Spleen (tissue), 13 donors: Measurements from ENCODE around the gene CATSPERD. TPM values are rescaled to one million over a fixed set of nuclear protein-coding genes. Genes with fewer than 3 reads are reported as not detected.
A peak's percentile ranks its signal among the peaks of the same experiment; 100 is the strongest.

Source experiments
- DNase-seq: peaks from one replicate; pipeline ENCODE4 v3.0.0-alpha.2; 2020
- H3K27ac ChIP-seq, 8 donors: fragments of 200-600 bp; sonication (generic) in 7 of 8; 1 replicate in 4 of 8; 2 replicates in 4 of 8; pipeline versions ENCODE4 v1.5.0 to v1.8.0; 2016 to 2021; ENCODE audit warnings: inconsistent platforms in 4 of 8, mild to moderate bottlenecking in 4 of 8, moderate library complexity in 1 of 8
- H3K27me3 ChIP-seq, 7 donors: fragments of 200-600 bp; sonication (generic) in 6 of 7; replicated peaks in 1 of 7; 1 replicate in 4 of 7; 2 replicates in 3 of 7; pipeline versions ENCODE4 v1.5.0 to v1.8.0; 2016 to 2021; ENCODE audit warnings: inconsistent platforms in 3 of 7, mild to moderate bottlenecking in 1 of 7
- H3K36me3 ChIP-seq, 6 donors: fragments of 200-600 bp; sonication (generic) in 5 of 6; 1 replicate in 4 of 6; 2 replicates in 2 of 6; pipeline versions ENCODE4 v1.5.0 to v1.8.0; 2016 to 2021; ENCODE audit warnings: inconsistent platforms in 2 of 6
- H3K4me1 ChIP-seq, 6 donors: fragments of 200-600 bp; sonication (generic) in 5 of 6; 1 replicate in 3 of 6; 2 replicates in 3 of 6; pipeline versions ENCODE4 v1.5.0 to v1.8.0; 2016 to 2021; ENCODE audit warnings: inconsistent platforms in 3 of 6
- H3K4me3 ChIP-seq, 8 donors: fragments of 200-600 bp; sonication (generic) in 7 of 8; 1 replicate in 4 of 8; 2 replicates in 4 of 8; pipeline versions ENCODE4 v1.5.0 to v1.8.0; 2016 to 2021; ENCODE audit warnings: inconsistent platforms in 4 of 8, mild to moderate bottlenecking in 4 of 8, moderate library complexity in 2 of 8
- H3K9me3 ChIP-seq, 8 donors: fragments of 200-600 bp; sonication (generic) in 7 of 8; 1 replicate in 4 of 8; 2 replicates in 4 of 8; pipeline versions ENCODE4 v1.5.0 to v1.8.0; 2016 to 2021; ENCODE audit warnings: inconsistent platforms in 4 of 8
- POLR2A ChIP-seq, 3 donors: fragments of 450-650 bp; IDR thresholded peaks; one replicate each; pipeline ENCODE4 v1.5.1; 2017; ENCODE audit warnings: antibody characterized with exemption in 3 of 3, mild to moderate bottlenecking in 1 of 3
- POLR2AphosphoS5 ChIP-seq, 3 donors: sonication (generic); formaldehyde crosslinking; IDR thresholded peaks; one replicate each; pipeline ENCODE4 v1.5.1; 2017; ENCODE audit warnings: antibody characterized with exemption in 3 of 3
- WGBS, 5 donors: extraction: QIAGEN DNeasy Blood & Tissue Kit in 3 of 5; methylation state at CpG; one replicate each; pipeline versions ENCODE4 v1.1.5 to v1.1.7; 2013 to 2018; 5-methylcytosine and 5-hydroxymethylcytosine counted together
- intact Hi-C: fragments of 100-400 bp; cut with DNase I; formaldehyde crosslinking; loops from one replicate; pipeline ENCODE4 v1.15.0; 2023; ENCODE audit warnings: low total_unique reads
- long read RNA-seq, 2 donors: transcript quantifications; one replicate each; lab custom pipeline, GENCODE V29; 2026
- polyA plus RNA-seq, 3 donors: library from polyadenylated mRNA; stranded (reverse); fragments of 200-250 nt; gene quantifications; one replicate each; pipeline ENCODE4 v1.2.1, GENCODE V29; 2013
- total RNA-seq, 7 donors: library from RNA; depleted of rRNA in 3 of 7; stranded (reverse); fragments of >200 nt in 3 of 7; fragmentation: NEBNext Ultra II Directional in 4 of 7; extraction: Animal tissue kit (Norgen Biotek cat#: 25700) in 4 of 7; gene quantifications; one replicate each; pipeline versions ENCODE4 v1.1.0 to v1.2.1, GENCODE V29; 2016 to 2021
- TF ChIP-seq, protein P1 (sequence below), 11 experiments: fragments of 200-600 bp in 7 of 11; fragments of 450-650 bp in 4 of 11; sonication (generic) in 4 of 11; IDR thresholded peaks in 8 of 11; conservative IDR thresholded peaks in 3 of 11; 1 replicate in 7 of 11; 2 replicates in 4 of 11; pipeline versions ENCODE4 v1.4.0 to v1.8.0; 2016 to 2021; ENCODE audit warnings: antibody characterized with exemption in 11 of 11, inconsistent platforms in 4 of 11, mild to moderate bottlenecking in 1 of 11
- donor health status: healthy with polysubstance abuse.
- donor health status: DM: no; HTN: no; CAD: no; lungs with moderate emphysema.
- donor health status: DM: no; HTN: no; CAD: no.
- donor health status: Bipolar disorder and iron deficiency.
- donor health status: healthy.
- donor health status: DM: no; HTN: no; CAD: no.
- donor health status: DM: yes; HTN: yes; CAD: no.

CATSPERD gene
- total RNA-seq (not detected), polyA plus RNA-seq (not detected)
- long read RNA-seq, donor 1, result 0 reads
- long read RNA-seq, donor 2, result 0 reads

- peak; percentile 100 for DNase-seq
- Histone ChIP-seq H3K27me3 (no peaks in the 10 kb centered on the region), H3K9me3 (no peaks in the 10 kb centered on the region), H3K36me3 (peaks cover 0 to 22% (median 0%) of the 10 kb centered on the region in 6 donors), H3K27ac (peak within 1 kb of the TSS; percentile 91 to 96 (median 93)), H3K4me1 (peaks cover 18 to 52% (median 37%) of the 10 kb centered on the region in 6 donors), H3K4me3 (peak within 1 kb of the TSS; percentile 79 to 99 (median 89))
- 0% methylated on average over 23 to 90 of the region's 90 CpGs for WGBS, 5 donors
- TF ChIP-seq POLR2AphosphoS5 (IDR thresholded peaks at IDR 0.05) (peak; percentile 95 to 99 (median 96)), POLR2A (IDR thresholded peaks at IDR 0.05) (peak in 1 of 3 donors; percentile 79)
- TF ChIP-seq, protein P1, sequence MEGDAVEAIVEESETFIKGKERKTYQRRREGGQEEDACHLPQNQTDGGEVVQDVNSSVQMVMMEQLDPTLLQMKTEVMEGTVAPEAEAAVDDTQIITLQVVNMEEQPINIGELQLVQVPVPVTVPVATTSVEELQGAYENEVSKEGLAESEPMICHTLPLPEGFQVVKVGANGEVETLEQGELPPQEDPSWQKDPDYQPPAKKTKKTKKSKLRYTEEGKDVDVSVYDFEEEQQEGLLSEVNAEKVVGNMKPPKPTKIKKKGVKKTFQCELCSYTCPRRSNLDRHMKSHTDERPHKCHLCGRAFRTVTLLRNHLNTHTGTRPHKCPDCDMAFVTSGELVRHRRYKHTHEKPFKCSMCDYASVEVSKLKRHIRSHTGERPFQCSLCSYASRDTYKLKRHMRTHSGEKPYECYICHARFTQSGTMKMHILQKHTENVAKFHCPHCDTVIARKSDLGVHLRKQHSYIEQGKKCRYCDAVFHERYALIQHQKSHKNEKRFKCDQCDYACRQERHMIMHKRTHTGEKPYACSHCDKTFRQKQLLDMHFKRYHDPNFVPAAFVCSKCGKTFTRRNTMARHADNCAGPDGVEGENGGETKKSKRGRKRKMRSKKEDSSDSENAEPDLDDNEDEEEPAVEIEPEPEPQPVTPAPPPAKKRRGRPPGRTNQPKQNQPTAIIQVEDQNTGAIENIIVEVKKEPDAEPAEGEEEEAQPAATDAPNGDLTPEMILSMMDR (IDR thresholded peaks at IDR 0.05 in 8 of 11, conservative IDR thresholded peaks at IDR 0.05 in 3 of 11), result peak; percentile 92 to 98 (median 95)
- intact Hi-C loops, result no loop called here
Observed at GRCh38 chr19:5719961-5720790, at the start of gene CATSPERD, which contains the start of gene LONP1. TSS of gene CATSPERD (plus strand) at chr19:5720637. CDS start at chr19:5720738, 101 bp downstream. TSS of gene LONP1 (minus strand) at chr19:5720146. CDS start at chr19:5720132, 14 bp downstream.

DNA sequence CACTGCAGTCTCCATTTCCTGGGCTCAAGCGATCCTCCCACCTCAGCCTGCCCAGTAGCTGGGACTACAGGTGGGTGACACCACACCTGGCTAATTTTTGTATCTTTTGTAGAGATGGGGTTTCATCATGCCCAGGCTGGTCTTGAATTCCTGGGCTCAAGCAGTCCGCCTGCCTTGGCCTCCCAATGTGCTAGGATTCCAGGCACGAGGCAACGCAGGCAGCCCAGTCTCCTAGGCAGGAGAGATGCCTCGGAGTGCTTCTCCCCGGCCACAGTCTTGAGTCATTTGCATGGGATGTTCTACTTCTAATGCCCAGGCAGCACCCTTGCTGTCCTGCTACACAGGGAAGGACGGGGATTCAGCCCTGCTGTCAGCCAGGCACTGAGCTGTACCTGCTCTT is 48.8 kb upstream of the CATSPERD start:
- DNase-seq, result no peak
- 86 to 95% (median 91%) methylated on average over 2 to 7 of the region's 7 CpGs for WGBS, 5 donors
- Histone ChIP-seq H3K4me3 (no peak overlapping the region), H3K4me1 (no peaks in the 10 kb centered on the region), H3K36me3 (peaks cover 1 to 74% (median 39%) of the 10 kb centered on the region in 6 donors), H3K27me3 (no peaks in the 10 kb centered on the region), H3K9me3 (no peaks in the 10 kb centered on the region), H3K27ac (no peak overlapping the region)
- intact Hi-C loops, result loop anchor here (10.0 kb wide), 1 partner anchor 47 kb away; the partner anchor contains the start of genes SAFB and SAFB2
- TF ChIP-seq POLR2AphosphoS5 (IDR thresholded peaks at IDR 0.05), result no peak

DNA sequence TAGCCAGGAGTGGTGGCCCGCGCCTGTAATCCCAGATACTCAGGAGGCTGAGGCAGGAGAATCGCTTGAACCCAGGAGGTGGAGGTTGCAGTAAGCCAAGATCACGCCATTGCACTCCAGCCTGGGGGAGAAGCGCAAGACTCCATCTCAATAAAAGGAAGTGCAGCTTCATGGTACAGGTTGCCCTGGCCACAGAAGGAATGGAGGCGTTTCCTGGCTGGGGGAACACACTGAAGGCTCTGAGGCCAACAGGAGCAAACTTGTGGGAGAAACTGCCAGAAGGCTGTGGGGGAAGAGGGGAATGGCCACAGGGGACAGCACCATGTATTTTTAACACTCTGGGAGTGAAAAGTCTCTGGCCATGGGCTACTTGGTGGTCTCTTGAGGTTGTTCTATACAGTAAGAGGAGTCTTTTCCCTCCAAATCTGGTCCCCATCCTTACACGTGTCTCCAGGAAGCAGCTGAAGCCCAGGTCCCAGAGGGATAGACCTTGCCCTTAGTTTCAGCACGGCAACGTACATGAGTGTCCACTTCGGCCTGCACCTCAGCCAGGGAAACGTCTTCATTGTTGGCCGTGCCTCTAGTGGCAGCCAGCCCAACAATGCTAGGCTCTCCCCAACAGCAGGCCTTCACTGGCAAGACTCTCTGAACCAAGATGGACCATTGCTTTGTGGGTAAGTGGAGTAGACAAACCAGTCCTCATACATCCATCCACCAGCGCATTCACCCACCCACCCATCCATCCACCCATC is 47.6 kb upstream of the CATSPERD start:
- 91 to 95% (median 93%) methylated on average over 13 of the region's 13 CpGs for WGBS, 5 donors
- DNase-seq, result no peak
- Histone ChIP-seq H3K27me3 (no peaks in the 10 kb centered on the region), H3K4me1 (peaks cover 0 to under 1% (median 0%) of the 10 kb centered on the region in 6 donors), H3K4me3 (no peak overlapping the region), H3K36me3 (peaks cover 0 to 74% (median 28%) of the 10 kb centered on the region in 6 donors), H3K9me3 (no peaks in the 10 kb centered on the region), H3K27ac (no peak overlapping the region)
- TF ChIP-seq POLR2AphosphoS5 (IDR thresholded peaks at IDR 0.05) (peak in 2 of 3 donors; percentile 7 to 25), POLR2A (IDR thresholded peaks at IDR 0.05) (no peak)
- intact Hi-C loops, result loop anchor here (10.0 kb wide), 1 partner anchor 48 kb away; the partner anchor contains the start of genes SAFB and SAFB2

GRCh38 chr19:5673752-5674151 is 46.7 kb upstream of the CATSPERD start:
- Histone ChIP-seq H3K9me3 (no peaks in the 10 kb centered on the region), H3K36me3 (peaks cover 0 to 73% (median 22%) of the 10 kb centered on the region in 6 donors), H3K27me3 (no peaks in the 10 kb centered on the region), H3K4me1 (peaks cover 0 to 9% (median 1%) of the 10 kb centered on the region in 6 donors), H3K4me3 (no peak overlapping the region), H3K27ac (no peak overlapping the region)
- TF ChIP-seq, protein P1 (IDR thresholded peaks at IDR 0.05 in 8 of 11, conservative IDR thresholded peaks at IDR 0.05 in 3 of 11), result no peak
- TF ChIP-seq POLR2AphosphoS5 (IDR thresholded peaks at IDR 0.05), result no peak
- no peak for TF ChIP-seq POLR2A (IDR thresholded peaks at IDR 0.05)
- DNase-seq, result no peak
- intact Hi-C loops, result loop anchor here (10.0 kb wide), 1 partner anchor 49 kb away; the partner anchor contains the start of genes SAFB and SAFB2
- WGBS, 5 donors, result 98 to 100% (median 100%) methylated on average over 1 of the region's 1 CpG
